ENCODE measurements around the gene UBE2L5.
A peak's percentile ranks its signal among the peaks of the same experiment; 100 is the strongest.

Gene UBE2L5

DNA sequence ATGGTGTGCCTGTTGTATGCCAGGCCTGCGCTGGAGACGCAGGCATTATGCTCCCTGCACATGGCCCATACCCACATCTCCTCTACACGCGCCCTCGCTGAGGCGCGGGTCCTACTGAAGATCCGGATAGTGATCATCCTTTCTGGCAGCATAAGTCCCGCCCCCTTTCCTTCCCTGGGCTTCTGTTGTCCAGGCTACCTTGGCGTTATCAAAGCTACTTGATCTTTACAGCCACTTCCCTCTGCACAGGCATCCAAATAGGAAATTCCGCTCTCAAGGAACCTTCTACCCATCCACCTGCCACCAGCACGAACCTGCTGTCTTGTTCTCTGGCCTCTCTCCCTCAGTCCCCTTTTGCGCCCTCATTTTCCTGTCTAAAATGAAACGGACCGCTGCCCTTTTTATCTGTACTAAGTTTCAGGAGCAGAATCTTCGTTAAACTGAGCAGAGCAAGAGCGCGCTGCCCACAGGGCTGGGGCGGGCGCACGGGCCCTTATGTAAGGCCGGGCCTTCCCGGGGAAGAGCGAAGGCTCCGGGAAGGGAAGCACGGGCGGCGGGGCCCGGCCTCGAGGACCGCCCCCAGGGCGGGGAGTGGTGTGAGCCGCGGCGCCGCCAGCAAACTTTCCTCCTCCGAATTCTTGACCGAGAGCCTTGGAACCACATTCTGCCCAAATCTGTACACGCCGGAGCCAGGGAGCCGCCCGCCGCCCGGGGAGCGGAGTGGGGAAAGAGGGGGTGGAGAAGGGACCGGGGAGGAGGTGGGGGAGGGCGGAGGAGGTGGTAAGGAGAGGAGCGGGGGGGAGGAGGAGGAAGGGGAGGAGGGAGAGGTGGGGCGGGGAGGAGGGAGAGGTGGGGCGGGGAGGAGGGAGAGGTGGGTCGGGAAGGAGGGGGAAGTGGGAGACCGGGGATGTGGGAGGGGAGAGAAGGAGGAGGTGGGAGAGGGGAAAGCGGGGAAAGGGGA is 920 bp upstream of the UBE2L5 start:
- Histone ChIP-seq H3K18ac (ENCODE audit: low read length) (peak overlapping the region; percentile 89), H3K36me3 (replicated peaks in 1 of 2; ENCODE audit: control insufficient read depth in 2 of 2, insufficient read depth in 2 of 2, low read length in 2 of 2) (no peaks in the 10 kb centered on the region), H3K9ac (ENCODE audit: low read depth, low read length, poor library complexity) (peak overlapping the region; percentile 45), H3K27ac (replicated peaks; ENCODE audit: low read length) (peak overlapping the region; percentile 89), H3K23ac (ENCODE audit: low read depth, low read length, poor library complexity) (no peak overlapping the region), H3K4me3 (ENCODE audit: low read length in 2 of 2) (peak overlapping the region; percentile 43 to 86), H3K79me1 (ENCODE audit: low read depth, low read length) (no peaks in the 10 kb centered on the region), H2BK15ac (ENCODE audit: low read length) (no peak overlapping the region), H3K4me2 (ENCODE audit: insufficient read depth, low read length, poor library complexity, severe bottlenecking) (peak overlapping the region; percentile 60), H3K27me3 (ENCODE audit: control insufficient read depth in 3 of 3, insufficient read depth in 3 of 3, low read depth in 1 of 3, low read length in 3 of 3) (peaks cover 0 to 69% (median 4%) of the 10 kb centered on the region in 3 experiments), H2BK120ac (ENCODE audit: low read depth, low read length) (no peak overlapping the region), H3K4ac (ENCODE audit: low read length) (no peak overlapping the region), H3K4me1 (ENCODE audit: control insufficient read depth in 2 of 2, insufficient read depth in 1 of 2, low read depth in 1 of 2, low read length in 2 of 2) (peaks cover 6 to 7% of the 10 kb centered on the region in 2 donors), H2BK12ac (ENCODE audit: low read length) (no peak overlapping the region), H2BK5ac (ENCODE audit: low read length) (peak overlapping the region; percentile 45), H3K9me3 (replicated peaks in 1 of 2; ENCODE audit: control insufficient read depth in 2 of 2, insufficient read depth in 1 of 2, low read depth in 1 of 2, low read length in 2 of 2) (no peaks in the 10 kb centered on the region), H3K14ac (ENCODE audit: low read length) (no peak overlapping the region), H2AK5ac (ENCODE audit: low read depth, low read length) (no peak overlapping the region), H2AFZ (ENCODE audit: low read length) (peak overlapping the region; percentile 83), H4K91ac (ENCODE audit: low read depth, low read length, poor library complexity) (no peak overlapping the region), H4K8ac (ENCODE audit: low read depth, low read length) (no peak overlapping the region)
- WGBS, 2 donors (ENCODE audit: extremely low coverage in 2 of 2, insufficient read length in 2 of 2, insufficient replicate concordance in 1 of 2) = no CpG with 5 or more reads among the region's 53 CpGs
- peak; percentile 74 for DNase-seq (ENCODE audit: low spot score)

DNA sequence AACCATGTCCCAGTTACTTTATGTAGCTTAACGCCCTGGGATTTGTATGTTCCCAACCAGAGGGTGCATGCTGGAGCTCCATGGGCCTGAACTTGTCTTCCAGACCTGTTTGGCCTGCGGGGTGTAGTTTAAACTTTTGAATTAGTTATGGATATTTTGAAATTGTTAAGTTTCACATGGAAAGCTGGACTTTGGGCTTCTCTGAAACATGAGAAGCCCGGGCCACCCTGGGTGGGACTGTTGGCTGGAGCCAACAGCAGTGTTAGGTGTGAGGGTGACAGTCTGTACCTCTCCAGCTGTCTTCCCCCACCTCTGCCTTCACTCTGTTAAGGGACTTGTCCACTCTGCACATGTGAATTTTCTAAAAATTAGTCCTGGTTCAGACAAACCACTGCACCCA is 1.6 kb downstream of the UBE2L5 start:
- H4K8ac ChIP-seq (ENCODE audit: low read depth, low read length) = no peak overlapping the region
- peak overlapping the region; percentile 34 for H2AK5ac ChIP-seq (ENCODE audit: low read depth, low read length)
- no peak overlapping the region for H2BK12ac ChIP-seq (ENCODE audit: low read length)
- no peaks in the 10 kb centered on the region for H3K79me1 ChIP-seq (ENCODE audit: low read depth, low read length)
- no peak overlapping the region for H3K4me3 ChIP-seq (ENCODE audit: low read length in 2 of 2)
- H3K9me3 ChIP-seq (replicated peaks in 1 of 2; ENCODE audit: control insufficient read depth in 2 of 2, insufficient read depth in 1 of 2, low read depth in 1 of 2, low read length in 2 of 2) = no peaks in the 10 kb centered on the region
- H3K27me3 ChIP-seq (ENCODE audit: control insufficient read depth in 3 of 3, insufficient read depth in 3 of 3, low read depth in 1 of 3, low read length in 3 of 3) = peaks cover 0 to 62% (median 4%) of the 10 kb centered on the region in 3 experiments
- H3K36me3 ChIP-seq (replicated peaks in 1 of 2; ENCODE audit: control insufficient read depth in 2 of 2, insufficient read depth in 2 of 2, low read length in 2 of 2) = no peaks in the 10 kb centered on the region
- H3K4me2 ChIP-seq (ENCODE audit: insufficient read depth, low read length, poor library complexity, severe bottlenecking) = no peak overlapping the region
- peaks cover 6 to 7% of the 10 kb centered on the region in 2 donors for H3K4me1 ChIP-seq (ENCODE audit: control insufficient read depth in 2 of 2, insufficient read depth in 1 of 2, low read depth in 1 of 2, low read length in 2 of 2)
- no peak overlapping the region for H2BK15ac ChIP-seq (ENCODE audit: low read length)
- H3K18ac ChIP-seq (ENCODE audit: low read length) = no peak overlapping the region
- WGBS, 2 donors (ENCODE audit: extremely low coverage in 2 of 2, insufficient read length in 2 of 2, insufficient replicate concordance in 1 of 2) = no CpG with 5 or more reads among the region's 3 CpGs
- no peak for DNase-seq (ENCODE audit: low spot score)
- no peak overlapping the region for H4K91ac ChIP-seq (ENCODE audit: low read depth, low read length, poor library complexity)
- no peak overlapping the region for H3K27ac ChIP-seq (replicated peaks; ENCODE audit: low read length)
- no peak overlapping the region for H3K4ac ChIP-seq (ENCODE audit: low read length)
- H2BK5ac ChIP-seq (ENCODE audit: low read length) = no peak overlapping the region
- H2BK120ac ChIP-seq (ENCODE audit: low read depth, low read length) = no peak overlapping the region
- H3K9ac ChIP-seq (ENCODE audit: low read depth, low read length, poor library complexity) = no peak overlapping the region
- H3K23ac ChIP-seq (ENCODE audit: low read depth, low read length, poor library complexity) = no peak overlapping the region
- no peak overlapping the region for H3K14ac ChIP-seq (ENCODE audit: low read length)
- no peak overlapping the region for H2AFZ ChIP-seq (ENCODE audit: low read length)

DNA sequence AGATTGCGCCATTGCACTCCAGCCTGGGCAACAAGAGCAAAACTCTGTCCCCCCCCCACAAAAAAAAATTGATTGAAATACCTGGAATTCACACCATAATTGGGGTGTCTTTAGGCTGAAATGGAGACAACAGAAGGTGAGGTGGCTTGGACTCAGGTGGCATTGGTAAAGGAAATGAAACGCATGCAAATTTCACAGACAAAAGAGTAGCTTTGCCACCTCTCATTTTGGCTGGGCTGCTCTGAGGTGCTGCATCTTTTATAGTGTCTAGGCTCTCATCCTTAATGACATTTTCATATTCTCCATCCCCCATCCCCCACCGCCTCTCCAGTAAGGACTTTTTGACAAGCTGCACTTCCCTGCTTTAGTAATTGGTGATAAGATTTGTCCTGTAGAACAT is 6.9 kb downstream of the UBE2L5 start:
- Histone ChIP-seq H3K4me3 (ENCODE audit: low read length in 2 of 2) (no peak overlapping the region), H2BK12ac (ENCODE audit: low read length) (no peak overlapping the region), H3K14ac (ENCODE audit: low read length) (no peak overlapping the region), H3K9me3 (replicated peaks in 1 of 2; ENCODE audit: control insufficient read depth in 2 of 2, insufficient read depth in 1 of 2, low read depth in 1 of 2, low read length in 2 of 2) (peaks cover 0 to 1% of the 10 kb centered on the region in 2 donors), H4K8ac (ENCODE audit: low read depth, low read length) (no peak overlapping the region), H3K27ac (replicated peaks; ENCODE audit: low read length) (no peak overlapping the region), H3K36me3 (replicated peaks in 1 of 2; ENCODE audit: control insufficient read depth in 2 of 2, insufficient read depth in 2 of 2, low read length in 2 of 2) (no peaks in the 10 kb centered on the region), H3K4ac (ENCODE audit: low read length) (no peak overlapping the region), H2BK120ac (ENCODE audit: low read depth, low read length) (no peak overlapping the region), H3K9ac (ENCODE audit: low read depth, low read length, poor library complexity) (no peak overlapping the region), H2AK5ac (ENCODE audit: low read depth, low read length) (no peak overlapping the region), H3K23ac (ENCODE audit: low read depth, low read length, poor library complexity) (no peak overlapping the region), H3K27me3 (ENCODE audit: control insufficient read depth in 3 of 3, insufficient read depth in 3 of 3, low read depth in 1 of 3, low read length in 3 of 3) (peaks cover 0 to 25% (median 0%) of the 10 kb centered on the region in 3 experiments), H2AFZ (ENCODE audit: low read length) (no peak overlapping the region), H3K4me1 (ENCODE audit: control insufficient read depth in 2 of 2, insufficient read depth in 1 of 2, low read depth in 1 of 2, low read length in 2 of 2) (no peaks in the 10 kb centered on the region), H3K79me1 (ENCODE audit: low read depth, low read length) (no peaks in the 10 kb centered on the region), H2BK5ac (ENCODE audit: low read length) (no peak overlapping the region), H3K4me2 (ENCODE audit: insufficient read depth, low read length, poor library complexity, severe bottlenecking) (no peak overlapping the region), H2BK15ac (ENCODE audit: low read length) (no peak overlapping the region), H4K91ac (ENCODE audit: low read depth, low read length, poor library complexity) (no peak overlapping the region), H3K18ac (ENCODE audit: low read length) (no peak overlapping the region)
- no peak for DNase-seq (ENCODE audit: low spot score)
- WGBS, 2 donors (ENCODE audit: extremely low coverage in 2 of 2, insufficient read length in 2 of 2, insufficient replicate concordance in 1 of 2) = no CpG with 5 or more reads among the region's 3 CpGs

All from neuronal stem cell (in vitro differentiated cells).